HG03432 (cell line): ENCODE results near the gene TRNT1.

ENCODE experiments used
- ATAC-seq: cut with Tn5 transposase; IDR thresholded peaks from one replicate; pipeline ENCODE4 v1.9.1; 2021; ENCODE audit warnings: mild to moderate bottlenecking, moderate library complexity; ENCODE audit not compliant: unreplicated experiment

TRNT1 gene

GRCh38 chr3:3126477-3127431 lies at the start of gene TRNT1:
Gene TRNT1, plus strand, starts transcription at chr3:3126940. Its CDS starts 2,101 bp downstream, at chr3:3129041.
- peak; percentile 97 for ATAC-seq

DNA sequence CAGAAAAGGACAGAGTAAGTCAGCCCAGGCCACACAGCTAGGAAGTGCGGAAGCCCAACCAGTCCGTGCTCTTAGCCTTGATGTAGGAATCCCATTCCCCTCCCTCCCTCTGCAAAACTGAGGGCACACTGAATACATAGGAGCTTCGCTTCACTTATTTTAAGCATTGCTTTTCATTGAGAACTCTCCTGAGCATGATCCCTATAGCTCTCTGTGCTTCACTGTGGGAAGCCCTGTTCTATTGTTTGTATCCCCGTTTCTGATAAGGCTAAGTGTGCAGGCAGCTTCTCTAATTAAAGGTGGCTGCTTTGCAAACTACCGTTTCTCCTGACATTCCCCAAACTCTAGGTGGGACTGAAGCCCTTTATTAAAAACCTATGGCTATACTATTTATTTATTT lies 46.4 kb upstream of the TRNT1 start:
- ATAC-seq: no peak

- peak; percentile 57 for ATAC-seq
Measured at GRCh38 chr3:3081381-3082233, 45.1 kb upstream of the TRNT1 start.

DNA sequence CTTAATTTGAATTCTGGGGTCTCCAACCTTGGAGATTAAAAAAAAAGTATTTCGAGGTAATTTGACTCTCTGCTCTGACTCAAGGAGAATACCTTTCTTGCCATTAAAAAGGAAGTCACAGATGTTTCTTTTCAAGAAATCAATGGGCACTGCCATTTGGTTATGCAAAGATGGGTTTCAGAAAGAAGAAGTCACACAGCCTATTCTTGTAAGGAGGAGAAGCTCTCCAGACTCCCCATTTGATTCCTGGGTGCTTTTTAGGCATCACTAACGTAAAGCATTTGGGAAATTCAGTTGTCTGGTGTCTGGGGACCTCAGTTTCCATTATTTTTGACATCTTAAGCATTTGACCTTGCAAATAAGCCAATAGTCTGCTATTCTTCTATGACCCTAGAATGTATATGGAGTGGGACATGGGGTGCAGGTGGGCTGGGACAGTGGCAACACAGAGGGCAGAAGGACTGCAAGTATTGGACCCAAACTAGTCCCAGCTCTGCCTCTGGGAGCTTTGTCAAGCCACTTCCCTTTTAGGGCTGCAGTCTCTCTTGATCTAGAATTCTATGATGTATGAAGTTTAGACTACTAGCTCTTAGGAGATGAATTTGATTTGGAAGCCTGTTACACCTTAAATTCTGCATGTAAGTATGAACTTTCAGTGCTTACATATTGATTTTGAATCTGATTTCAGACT lies 44.4 kb upstream of the TRNT1 start:
- peak; percentile 89 for ATAC-seq

GRCh38 chr3:3084890-3085289 lies 41.9 kb upstream of the TRNT1 start:
- ATAC-seq: no peak

- ATAC-seq: peak; percentile 20
Measured at GRCh38 chr3:3085782-3086181, 41.0 kb upstream of the TRNT1 start.

DNA sequence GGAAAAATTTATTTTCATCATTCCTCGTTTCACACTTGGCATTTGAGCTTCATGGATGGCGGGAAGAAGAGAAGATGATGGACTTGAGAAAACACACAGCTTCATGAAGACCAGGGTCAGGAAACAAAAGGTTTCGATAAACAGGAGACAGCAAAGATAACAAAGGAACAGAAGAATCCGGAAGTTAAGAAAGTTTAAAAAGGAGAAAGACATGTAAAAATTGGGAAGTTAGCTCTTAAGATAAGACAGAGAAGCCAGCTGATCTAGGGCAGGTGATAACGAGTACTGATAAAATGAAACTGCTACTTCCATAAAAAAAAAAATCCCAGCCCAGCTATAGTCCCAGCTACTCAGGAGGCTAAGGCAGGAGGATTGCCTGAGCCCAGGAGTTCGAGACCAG lies 40.5 kb upstream of the TRNT1 start:
- ATAC-seq: no peak

DNA sequence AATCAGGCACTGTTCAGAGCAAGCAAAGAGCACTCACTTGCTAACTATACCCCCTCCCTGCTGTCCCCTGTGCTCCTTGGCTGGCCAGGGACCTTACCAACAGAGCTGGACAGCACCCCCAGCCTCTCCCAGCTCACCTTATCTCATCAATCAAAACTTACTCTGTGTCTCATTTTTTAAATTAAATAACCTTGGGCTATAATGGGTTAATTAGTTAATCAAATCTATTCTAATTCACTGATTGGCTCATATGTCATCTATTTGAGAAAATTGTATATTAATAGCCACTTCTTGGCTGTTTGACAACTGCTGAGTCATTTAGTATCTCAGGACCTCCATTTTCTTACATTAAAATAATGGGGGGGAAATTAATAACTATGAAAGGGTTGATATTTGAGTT lies 39.5 kb upstream of the TRNT1 start:
- ATAC-seq: no peak

DNA sequence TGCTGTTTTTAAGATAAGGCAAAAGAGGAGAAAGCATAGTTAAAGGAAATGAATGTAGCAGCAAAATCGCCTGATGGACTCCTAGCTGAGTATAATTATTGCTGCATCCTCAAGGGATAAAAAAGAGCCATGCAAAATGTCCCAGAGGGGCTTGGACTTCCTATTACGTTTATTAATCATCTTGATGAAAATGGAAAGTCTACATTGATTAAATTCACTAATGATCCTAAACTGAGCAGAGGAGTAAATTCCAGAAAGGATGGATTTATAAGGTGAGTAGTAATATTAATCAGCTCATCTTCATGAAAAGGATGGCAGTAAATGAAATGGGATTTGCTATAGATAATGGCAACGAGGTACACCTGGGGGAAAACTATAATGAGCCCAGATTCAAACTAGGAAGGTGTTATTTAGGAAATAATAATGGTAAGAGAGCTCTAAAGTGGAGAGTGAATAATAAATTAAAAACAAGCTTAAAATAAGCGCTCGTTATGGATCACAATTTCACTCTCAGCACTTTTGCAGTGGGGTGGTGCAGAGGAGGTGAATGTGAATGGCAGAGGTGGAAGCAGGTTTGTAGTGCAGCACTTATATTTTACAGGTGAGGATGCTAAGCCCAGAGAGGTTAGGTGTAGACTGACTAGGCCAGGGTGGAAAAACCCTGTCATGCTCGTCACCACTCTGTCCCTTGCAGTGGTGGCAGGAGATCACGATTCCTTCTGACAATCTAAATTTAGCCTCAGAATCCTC lies 38.8 kb upstream of the TRNT1 start:
- no peak for ATAC-seq

- ATAC-seq: peak; percentile 98
Measured at GRCh38 chr3:3089017-3089416, 37.7 kb upstream of the TRNT1 start.

GRCh38 chr3:3097958-3098357 lies 28.8 kb upstream of the TRNT1 start:
- no peak for ATAC-seq

DNA sequence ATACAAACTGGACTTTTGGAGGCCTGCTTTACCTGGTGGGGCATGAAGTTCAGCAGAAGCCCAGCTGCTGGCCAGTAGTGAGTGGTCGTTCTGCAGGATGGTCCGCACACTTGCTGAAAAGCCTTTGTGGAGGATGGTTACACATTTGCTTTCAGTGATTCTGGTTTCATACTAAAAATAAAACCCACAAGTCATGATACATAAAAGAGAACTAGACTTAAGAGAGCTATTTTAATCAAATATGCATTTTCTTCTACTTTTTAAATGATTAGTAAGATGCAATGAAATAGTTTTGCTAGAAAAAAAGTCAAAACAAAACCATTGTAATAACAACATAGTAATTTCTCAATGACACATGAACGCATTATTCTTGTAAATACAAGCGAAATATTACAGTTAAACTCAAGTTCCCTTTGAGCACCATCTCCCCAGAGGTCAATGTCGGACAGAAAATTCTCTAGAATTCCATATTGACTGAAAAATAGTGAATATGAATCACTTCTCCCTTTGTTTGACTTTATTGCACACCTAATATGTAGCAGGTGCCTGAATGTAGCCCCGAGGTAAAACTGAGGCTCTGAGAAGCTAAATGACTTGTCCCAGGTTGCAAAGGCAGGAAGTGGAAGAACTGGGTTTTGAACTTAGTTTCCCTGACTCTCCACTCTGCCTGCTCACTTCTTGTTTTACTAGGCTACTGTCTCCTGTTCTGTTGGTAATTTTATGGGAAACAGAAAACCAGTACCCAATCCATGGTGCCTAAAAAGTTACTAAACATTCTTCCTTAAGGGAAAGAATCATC lies 24.9 kb upstream of the TRNT1 start:
- peak; percentile 77 for ATAC-seq

- ATAC-seq: no peak
Measured at GRCh38 chr3:3102751-3103150, 24.0 kb upstream of the TRNT1 start.

DNA sequence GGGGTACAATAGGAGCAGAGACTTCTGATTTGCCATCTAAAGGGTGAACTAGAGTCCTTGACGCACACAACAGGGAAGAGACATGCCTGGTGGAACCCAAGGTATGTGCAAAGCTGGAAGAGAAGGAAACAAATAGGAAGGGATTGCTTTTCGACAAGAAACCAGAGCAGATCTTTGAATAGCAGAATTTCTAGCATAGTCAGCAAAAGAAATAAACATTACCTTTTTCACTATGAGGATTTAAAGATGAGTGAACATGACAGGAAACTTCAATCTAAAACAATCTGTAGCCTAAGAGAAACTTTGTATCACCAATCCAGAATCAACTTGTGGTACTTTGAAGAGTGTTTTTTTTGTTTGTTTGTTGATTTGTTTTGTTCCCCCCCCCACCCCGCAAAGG lies 21.5 kb upstream of the TRNT1 start:
- ATAC-seq: no peak

DNA sequence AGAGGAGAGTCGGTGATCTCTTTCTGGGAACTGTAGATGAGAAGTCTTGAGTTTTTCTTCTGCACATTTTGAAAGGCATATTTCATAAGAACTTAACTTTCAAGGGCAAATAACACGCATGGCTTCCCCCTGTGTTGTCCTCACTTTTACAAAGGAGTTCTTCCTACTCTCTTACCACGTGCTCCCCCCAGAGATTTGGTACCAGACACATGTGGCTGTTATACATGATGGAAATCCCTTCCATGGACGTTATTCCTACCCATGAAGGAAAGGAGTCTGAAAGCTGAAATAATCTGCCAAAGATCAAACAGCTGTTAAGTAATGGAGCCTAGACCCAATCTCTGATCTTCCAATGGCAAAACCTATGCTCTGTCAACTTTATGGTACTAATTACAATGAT lies 20.9 kb upstream of the TRNT1 start:
- ATAC-seq: no peak

DNA sequence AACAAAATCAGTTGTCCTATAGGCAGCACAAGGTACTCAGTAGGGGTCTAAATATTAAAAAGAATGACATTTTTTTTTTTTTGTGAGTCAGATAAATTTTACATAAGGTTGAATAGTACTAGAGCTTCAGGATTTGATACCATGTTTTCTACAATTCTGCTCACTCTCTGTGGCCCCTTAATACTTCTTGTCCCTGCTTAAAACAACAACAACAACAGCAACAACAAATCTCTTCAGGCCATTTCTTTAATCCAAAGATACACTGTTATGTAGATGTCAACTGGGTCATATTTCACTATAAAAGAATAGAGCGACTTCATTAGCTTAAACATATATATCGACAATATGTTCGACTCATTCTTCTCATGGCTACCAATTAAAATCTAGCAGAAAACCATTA lies 19.6 kb upstream of the TRNT1 start:
- ATAC-seq: no peak

GRCh38 chr3:3107858-3108257 lies 18.9 kb upstream of the TRNT1 start:
- no peak for ATAC-seq

DNA sequence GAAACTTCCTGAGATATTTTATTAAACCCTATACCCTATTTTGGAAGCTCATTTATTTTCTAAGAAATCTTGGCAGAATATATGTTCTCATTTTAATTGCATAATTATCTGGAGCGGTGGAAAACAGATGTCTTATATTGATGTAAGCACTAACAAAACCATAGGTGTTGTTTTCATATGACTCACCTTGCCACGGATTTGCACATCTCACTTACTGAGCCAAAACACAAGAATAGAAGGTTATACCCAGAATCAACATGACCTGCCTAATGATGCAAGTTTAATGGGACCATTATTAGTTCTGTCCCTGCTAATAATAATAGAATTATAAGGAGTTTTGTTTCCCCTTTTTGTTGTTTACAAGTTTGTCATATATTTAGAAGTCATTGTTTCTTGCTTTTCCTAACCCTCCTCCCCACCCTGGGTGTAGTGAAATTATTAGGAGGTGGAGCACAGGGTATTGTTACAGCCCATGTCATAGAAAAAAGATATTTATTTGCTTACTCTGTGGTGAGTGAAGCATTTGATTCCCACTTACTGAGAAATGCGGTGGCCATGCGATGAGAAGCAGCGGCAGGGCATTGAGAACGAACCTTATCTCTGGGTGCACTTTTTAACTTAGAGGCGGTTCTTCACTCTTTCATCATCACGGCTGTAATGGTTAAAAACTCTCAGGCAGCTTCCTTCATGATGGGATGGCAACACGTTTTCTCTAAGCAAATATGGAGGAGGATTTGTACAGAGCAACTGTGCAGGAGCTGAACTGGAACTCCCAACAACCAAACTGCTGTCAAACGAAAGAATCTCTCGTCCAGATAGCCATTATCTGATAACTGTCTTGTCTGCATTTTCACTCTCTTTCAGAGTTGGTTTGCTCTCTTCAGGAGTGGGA lies 17.1 kb upstream of the TRNT1 start:
- peak; percentile 83 for ATAC-seq

DNA sequence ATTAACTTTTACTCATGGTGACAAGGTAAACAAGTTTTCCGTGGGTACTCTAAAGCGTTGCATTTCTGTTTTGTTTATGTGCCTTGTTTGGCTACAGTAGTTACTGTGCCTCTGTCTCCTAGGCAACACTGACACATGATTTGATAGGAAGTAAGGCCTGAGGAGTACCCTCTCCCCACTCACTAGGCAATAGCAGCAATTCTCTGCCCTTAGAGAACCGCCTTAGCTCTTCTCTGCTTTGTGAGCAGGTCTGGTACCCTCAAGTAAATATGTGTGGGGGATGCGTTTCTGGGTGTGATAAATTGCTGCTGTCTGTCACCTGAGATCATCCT lies 16.5 kb upstream of the TRNT1 start, which contains the start of gene IL5RA:
IL5RA (minus strand) TSS at position 76 of the 332 bp plus-strand sequence. CDS start 5,390 bp downstream, outside the sequence.
- ATAC-seq: peak; percentile 71
